ENCODE data around the gene KLF5. TPM values are rescaled to one million over a fixed set of nuclear protein-coding genes. Genes with fewer than 3 reads are reported as not detected.

KLF5 gene
- total and polyA plus RNA-seq, 2 experiments from 2014 or later: 1.5 to 1.8 TPM

- TF ChIP-seq STAT1 (IDR thresholded peaks at IDR 0.05; ENCODE audit: unreplicated experiment): no peak
- TF ChIP-seq ZNF331 (CRISPR knock-in tag; IDR thresholded peaks at IDR 0.05; ENCODE audit: low read depth): no peak
- no peak for TF ChIP-seq ETS1 (IDR thresholded peaks at IDR 0.05)
These were observed 23.1 kb upstream of the KLF5 start (continued) for GRCh38 chr13:73035660-73036059.

- peaks cover 2% of the 10 kb centered on the region for H3K27me3 Mint-ChIP-seq (ENCODE audit: insufficient read depth, low read depth, poor library complexity)
- Histone ChIP-seq H3K9me2 (ENCODE audit: insufficient read depth) (no peaks in the 10 kb centered on the region), H3K4me2 (no peak overlapping the region), H3K27ac (ENCODE audit: low read depth) (no peak overlapping the region), H4K20me1 (replicated peaks; ENCODE audit: insufficient read depth) (no peaks in the 10 kb centered on the region), H3K36me3 (ENCODE audit: insufficient read depth) (no peaks in the 10 kb centered on the region), H3K79me2 (replicated peaks; ENCODE audit: insufficient read depth) (no peaks in the 10 kb centered on the region), H3K4me3 (no peak overlapping the region), H3K27me3 (ENCODE audit: insufficient read depth) (peaks cover 23% of the 10 kb centered on the region; the same call in 1 of the 2 replicates), H3K4me1 (ENCODE audit: insufficient read depth) (peaks cover 9% of the 10 kb centered on the region; the same call in 1 of the 2 replicates), H3F3A (replicated peaks; ENCODE audit: low read depth) (no peaks in the 10 kb centered on the region), H2AFZ (no peak overlapping the region)
- no peaks in the 10 kb centered on the region for H3K9me3 Mint-ChIP-seq
- ATAC-seq: no peak
- TF ChIP-seq STAT1 (IDR thresholded peaks at IDR 0.05; ENCODE audit: unreplicated experiment) (no peak), ZNF114 (CRISPR knock-in tag; IDR thresholded peaks at IDR 0.05) (no peak), NANOG (IDR thresholded peaks at IDR 0.05; ENCODE audit: borderline replicate concordance) (no peak), JUNB (IDR thresholded peaks at IDR 0.05; ENCODE audit: unreplicated experiment) (no peak), ZNF331 (CRISPR knock-in tag; IDR thresholded peaks at IDR 0.05; ENCODE audit: low read depth) (no peak)
- TF ChIP-seq, protein P1, sequence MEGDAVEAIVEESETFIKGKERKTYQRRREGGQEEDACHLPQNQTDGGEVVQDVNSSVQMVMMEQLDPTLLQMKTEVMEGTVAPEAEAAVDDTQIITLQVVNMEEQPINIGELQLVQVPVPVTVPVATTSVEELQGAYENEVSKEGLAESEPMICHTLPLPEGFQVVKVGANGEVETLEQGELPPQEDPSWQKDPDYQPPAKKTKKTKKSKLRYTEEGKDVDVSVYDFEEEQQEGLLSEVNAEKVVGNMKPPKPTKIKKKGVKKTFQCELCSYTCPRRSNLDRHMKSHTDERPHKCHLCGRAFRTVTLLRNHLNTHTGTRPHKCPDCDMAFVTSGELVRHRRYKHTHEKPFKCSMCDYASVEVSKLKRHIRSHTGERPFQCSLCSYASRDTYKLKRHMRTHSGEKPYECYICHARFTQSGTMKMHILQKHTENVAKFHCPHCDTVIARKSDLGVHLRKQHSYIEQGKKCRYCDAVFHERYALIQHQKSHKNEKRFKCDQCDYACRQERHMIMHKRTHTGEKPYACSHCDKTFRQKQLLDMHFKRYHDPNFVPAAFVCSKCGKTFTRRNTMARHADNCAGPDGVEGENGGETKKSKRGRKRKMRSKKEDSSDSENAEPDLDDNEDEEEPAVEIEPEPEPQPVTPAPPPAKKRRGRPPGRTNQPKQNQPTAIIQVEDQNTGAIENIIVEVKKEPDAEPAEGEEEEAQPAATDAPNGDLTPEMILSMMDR (conservative IDR thresholded peaks at IDR 0.05; ENCODE audit: low read depth in 2 of 2): no peak
- peaks cover 11% of the 10 kb centered on the region; the same call in 2 of the 3 replicates for H3K4me1 Mint-ChIP-seq
- H3K36me3 Mint-ChIP-seq (ENCODE audit: low read depth): no peaks in the 10 kb centered on the region
- no peak overlapping the region for H3K27ac Mint-ChIP-seq
- no peak for DNase-seq (ENCODE audit: low spot score)
- no peak overlapping the region for H3K4me3 Mint-ChIP-seq
These were observed 22.2 kb upstream of the KLF5 start for GRCh38 chr13:73036566-73036965.

DNA sequence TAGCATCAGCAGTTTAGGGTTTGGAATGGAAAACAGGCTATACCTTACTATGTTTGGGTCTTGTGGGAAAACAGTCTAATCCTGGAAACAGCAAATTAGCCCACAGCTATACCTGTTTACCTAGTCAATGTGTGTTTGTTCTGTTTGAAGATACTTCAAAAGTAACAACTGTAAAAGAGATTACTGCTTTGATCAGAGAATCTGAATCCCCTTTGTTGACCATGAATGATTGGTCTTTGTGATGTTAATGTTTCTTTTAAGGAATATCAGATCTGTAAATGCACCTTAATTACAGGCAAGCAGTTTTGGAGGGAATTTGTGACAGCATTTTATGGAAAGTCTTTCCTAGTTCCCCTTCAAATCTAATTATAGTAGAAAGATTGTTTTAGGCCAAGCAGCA, 20.7 kb upstream of the KLF5 start:
- H3K4me1 ChIP-seq (ENCODE audit: insufficient read depth): peaks cover 9% of the 10 kb centered on the region; the same call in 1 of the 2 replicates
- ATAC-seq (no peak), DNase-seq (ENCODE audit: low spot score) (peak; percentile 16)
- H4K20me1 ChIP-seq (replicated peaks; ENCODE audit: insufficient read depth): no peaks in the 10 kb centered on the region
- H3K9me2 ChIP-seq (ENCODE audit: insufficient read depth): no peaks in the 10 kb centered on the region
- H3F3A ChIP-seq (replicated peaks; ENCODE audit: low read depth): no peaks in the 10 kb centered on the region
- no peaks in the 10 kb centered on the region for H3K36me3 ChIP-seq (ENCODE audit: insufficient read depth)
- peaks cover 11% of the 10 kb centered on the region; the same call in 2 of the 3 replicates for H3K4me1 Mint-ChIP-seq
- H3K4me3 ChIP-seq: no peak overlapping the region
- no peak overlapping the region for H2AFZ ChIP-seq
- H3K27ac Mint-ChIP-seq: no peak overlapping the region
- H3K36me3 Mint-ChIP-seq (ENCODE audit: low read depth): no peaks in the 10 kb centered on the region
- peaks cover 23% of the 10 kb centered on the region; the same call in 1 of the 2 replicates for H3K27me3 ChIP-seq (ENCODE audit: insufficient read depth)
- no peak overlapping the region for H3K27ac ChIP-seq (ENCODE audit: low read depth)
- TF ChIP-seq ZNF331 (CRISPR knock-in tag; IDR thresholded peaks at IDR 0.05; ENCODE audit: low read depth): no peak
- TF ChIP-seq NANOG (IDR thresholded peaks at IDR 0.05; ENCODE audit: borderline replicate concordance): peak; percentile 91
- H3K27me3 Mint-ChIP-seq (ENCODE audit: insufficient read depth, low read depth, poor library complexity): peaks cover 2% of the 10 kb centered on the region
- no peak overlapping the region for H3K4me3 Mint-ChIP-seq
- H3K79me2 ChIP-seq (replicated peaks; ENCODE audit: insufficient read depth): no peaks in the 10 kb centered on the region
- H3K4me2 ChIP-seq: no peak overlapping the region; the same call in 1 of the 2 replicates
- H3K9me3 Mint-ChIP-seq: no peaks in the 10 kb centered on the region
